ENCODE data around the gene AMOTL1.

Gene AMOTL1

DNA sequence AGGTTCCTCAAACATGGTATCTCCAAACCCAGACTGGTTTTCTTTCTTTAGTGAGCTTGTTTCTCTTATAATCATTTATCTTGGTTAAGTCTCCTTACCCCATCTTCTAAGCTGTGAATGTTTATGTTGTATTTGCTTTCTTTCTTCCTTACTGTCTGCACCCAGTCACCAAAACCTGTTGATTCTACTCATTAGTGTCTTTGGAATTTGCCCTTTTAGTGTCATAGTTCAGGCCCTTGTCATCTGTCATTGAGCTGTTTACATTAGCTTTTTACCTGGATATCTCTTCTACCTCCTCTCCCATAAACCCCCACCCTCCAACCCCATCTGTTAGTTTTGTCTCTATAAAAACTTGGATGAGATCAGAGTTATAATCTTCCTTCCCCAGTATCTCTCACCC lies 59.9 kb downstream of the AMOTL1 start:
- no peak overlapping the region for H3K27ac ChIP-seq (replicated peaks)
- H3K4me3 ChIP-seq (replicated peaks; ENCODE audit: insufficient read depth, low read length) = no peak overlapping the region
- H3K27me3 ChIP-seq (ENCODE audit: insufficient read depth, poor library complexity, severe bottlenecking) = no peaks in the 10 kb centered on the region
- no peak for DNase-seq (ENCODE audit: low read depth in 1 of 2, low spot score in 1 of 2)
- TF ChIP-seq REST (IDR thresholded peaks at IDR 0.05; ENCODE audit: insufficient replicate concordance, low read depth) (no peak), SPI1 (IDR thresholded peaks at IDR 0.05; ENCODE audit: borderline replicate concordance, low read depth) (no peak), GABPA (IDR thresholded peaks at IDR 0.05; ENCODE audit: low read depth) (no peak), POLR2AphosphoS5 (IDR thresholded peaks at IDR 0.05; ENCODE audit: low read depth) (no peak)
- TF ChIP-seq, protein P1, sequence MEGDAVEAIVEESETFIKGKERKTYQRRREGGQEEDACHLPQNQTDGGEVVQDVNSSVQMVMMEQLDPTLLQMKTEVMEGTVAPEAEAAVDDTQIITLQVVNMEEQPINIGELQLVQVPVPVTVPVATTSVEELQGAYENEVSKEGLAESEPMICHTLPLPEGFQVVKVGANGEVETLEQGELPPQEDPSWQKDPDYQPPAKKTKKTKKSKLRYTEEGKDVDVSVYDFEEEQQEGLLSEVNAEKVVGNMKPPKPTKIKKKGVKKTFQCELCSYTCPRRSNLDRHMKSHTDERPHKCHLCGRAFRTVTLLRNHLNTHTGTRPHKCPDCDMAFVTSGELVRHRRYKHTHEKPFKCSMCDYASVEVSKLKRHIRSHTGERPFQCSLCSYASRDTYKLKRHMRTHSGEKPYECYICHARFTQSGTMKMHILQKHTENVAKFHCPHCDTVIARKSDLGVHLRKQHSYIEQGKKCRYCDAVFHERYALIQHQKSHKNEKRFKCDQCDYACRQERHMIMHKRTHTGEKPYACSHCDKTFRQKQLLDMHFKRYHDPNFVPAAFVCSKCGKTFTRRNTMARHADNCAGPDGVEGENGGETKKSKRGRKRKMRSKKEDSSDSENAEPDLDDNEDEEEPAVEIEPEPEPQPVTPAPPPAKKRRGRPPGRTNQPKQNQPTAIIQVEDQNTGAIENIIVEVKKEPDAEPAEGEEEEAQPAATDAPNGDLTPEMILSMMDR (IDR thresholded peaks at IDR 0.05; ENCODE audit: insufficient read depth, low read length) = no peak

DNA sequence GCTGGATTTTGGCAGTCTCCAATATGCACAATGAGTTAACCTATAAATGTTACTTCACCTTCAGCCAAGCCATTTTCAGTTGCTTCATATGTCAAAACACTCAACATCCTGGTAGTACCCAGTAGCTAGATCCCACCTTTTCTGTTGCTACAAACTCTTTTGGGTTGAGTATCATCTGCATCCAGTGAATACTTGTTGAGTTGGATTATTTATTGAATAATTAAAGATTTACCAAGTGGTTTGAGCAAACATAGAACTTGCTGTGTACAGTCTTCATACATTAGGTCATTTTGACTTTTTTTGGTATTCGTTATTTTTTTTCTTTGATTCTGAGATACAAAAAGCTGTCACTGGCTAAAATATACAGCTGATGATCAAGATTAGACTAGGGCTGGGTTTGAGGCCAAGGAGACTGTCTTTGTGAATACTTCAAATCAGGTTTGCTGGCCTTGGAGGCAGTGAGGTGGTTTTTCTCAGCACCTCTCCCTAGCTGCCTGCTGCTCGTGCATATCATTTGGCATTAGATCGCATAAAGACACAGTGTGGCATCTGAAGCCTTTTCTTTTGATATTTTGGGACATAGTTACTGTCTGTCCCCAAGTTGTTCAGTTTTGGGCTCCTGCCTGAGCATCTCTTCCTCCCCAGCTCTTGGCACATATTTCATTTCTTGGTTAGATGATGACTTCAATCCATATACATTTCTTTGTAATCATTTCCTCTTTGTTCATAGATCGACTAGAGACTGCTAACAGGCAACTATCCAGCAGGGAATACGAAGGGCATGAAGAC lies 62.8 kb downstream of the AMOTL1 start:
- DNase-seq (ENCODE audit: low read depth in 1 of 2, low spot score in 1 of 2) = no peak
- Histone ChIP-seq H3K4me3 (replicated peaks; ENCODE audit: insufficient read depth, low read length) (no peak overlapping the region), H3K27me3 (ENCODE audit: insufficient read depth, poor library complexity, severe bottlenecking) (no peaks in the 10 kb centered on the region), H3K27ac (replicated peaks) (no peak overlapping the region)
- TF ChIP-seq, protein P1 (IDR thresholded peaks at IDR 0.05; ENCODE audit: insufficient read depth, low read length) = no peak
- TF ChIP-seq POLR2AphosphoS5 (IDR thresholded peaks at IDR 0.05; ENCODE audit: low read depth) (no peak), REST (IDR thresholded peaks at IDR 0.05; ENCODE audit: insufficient replicate concordance, low read depth) (no peak)

- Histone ChIP-seq H3K4me3 (replicated peaks; ENCODE audit: insufficient read depth, low read length) (no peak overlapping the region), H3K27ac (replicated peaks) (no peak overlapping the region), H3K27me3 (ENCODE audit: insufficient read depth, poor library complexity, severe bottlenecking) (no peaks in the 10 kb centered on the region)
- TF ChIP-seq SPI1 (IDR thresholded peaks at IDR 0.05; ENCODE audit: borderline replicate concordance, low read depth) (no peak), POLR2AphosphoS5 (IDR thresholded peaks at IDR 0.05; ENCODE audit: low read depth) (no peak), GABPA (IDR thresholded peaks at IDR 0.05; ENCODE audit: low read depth) (no peak), REST (IDR thresholded peaks at IDR 0.05; ENCODE audit: insufficient replicate concordance, low read depth) (no peak)
- TF ChIP-seq, protein P1 (IDR thresholded peaks at IDR 0.05; ENCODE audit: insufficient read depth, low read length) = no peak
- DNase-seq (ENCODE audit: low read depth in 1 of 2, low spot score in 1 of 2) = no peak
These were observed 63.4 kb downstream of the AMOTL1 start for GRCh38 chr11:94831529-94831928.
